ENCODE data around the gene PRPF19.

DNA sequence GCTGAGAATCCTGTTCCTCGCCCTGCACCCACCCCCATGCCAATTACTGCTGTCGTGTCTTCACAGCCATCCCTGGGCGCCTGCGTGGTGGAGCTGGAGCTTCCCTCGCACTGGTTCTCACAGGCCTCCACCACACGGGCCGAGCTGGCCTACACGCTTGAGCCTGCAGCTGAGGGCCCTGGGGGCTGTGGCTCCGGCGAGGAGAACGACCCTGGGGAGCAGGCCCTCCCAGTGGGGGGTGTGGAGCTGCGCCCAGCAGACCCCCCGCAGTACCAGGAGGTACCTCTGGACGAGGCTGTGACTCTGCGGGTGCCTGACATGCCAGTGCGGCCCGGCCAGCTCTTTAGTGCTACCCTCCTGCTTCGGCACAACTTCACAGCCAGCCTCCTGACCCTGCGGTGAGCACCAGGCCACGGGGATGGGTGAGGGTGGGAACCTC lies 22.2 kb upstream of the PRPF19 start:
- TF ChIP-seq, protein P1, sequence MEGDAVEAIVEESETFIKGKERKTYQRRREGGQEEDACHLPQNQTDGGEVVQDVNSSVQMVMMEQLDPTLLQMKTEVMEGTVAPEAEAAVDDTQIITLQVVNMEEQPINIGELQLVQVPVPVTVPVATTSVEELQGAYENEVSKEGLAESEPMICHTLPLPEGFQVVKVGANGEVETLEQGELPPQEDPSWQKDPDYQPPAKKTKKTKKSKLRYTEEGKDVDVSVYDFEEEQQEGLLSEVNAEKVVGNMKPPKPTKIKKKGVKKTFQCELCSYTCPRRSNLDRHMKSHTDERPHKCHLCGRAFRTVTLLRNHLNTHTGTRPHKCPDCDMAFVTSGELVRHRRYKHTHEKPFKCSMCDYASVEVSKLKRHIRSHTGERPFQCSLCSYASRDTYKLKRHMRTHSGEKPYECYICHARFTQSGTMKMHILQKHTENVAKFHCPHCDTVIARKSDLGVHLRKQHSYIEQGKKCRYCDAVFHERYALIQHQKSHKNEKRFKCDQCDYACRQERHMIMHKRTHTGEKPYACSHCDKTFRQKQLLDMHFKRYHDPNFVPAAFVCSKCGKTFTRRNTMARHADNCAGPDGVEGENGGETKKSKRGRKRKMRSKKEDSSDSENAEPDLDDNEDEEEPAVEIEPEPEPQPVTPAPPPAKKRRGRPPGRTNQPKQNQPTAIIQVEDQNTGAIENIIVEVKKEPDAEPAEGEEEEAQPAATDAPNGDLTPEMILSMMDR (IDR thresholded peaks at IDR 0.05): no peak
- TF ChIP-seq EZH2phosphoT487 (IDR thresholded peaks at IDR 0.05): no peak

Data from neural progenitor cell (in vitro differentiated cells).